Measurements from ENCODE around the gene CFAP107. TPM values are rescaled to one million over a fixed set of nuclear protein-coding genes. Genes with fewer than 3 reads are reported as not detected.

CFAP107 gene
- polyA plus RNA-seq, 1 donor, result 0.99 TPM

DNA sequence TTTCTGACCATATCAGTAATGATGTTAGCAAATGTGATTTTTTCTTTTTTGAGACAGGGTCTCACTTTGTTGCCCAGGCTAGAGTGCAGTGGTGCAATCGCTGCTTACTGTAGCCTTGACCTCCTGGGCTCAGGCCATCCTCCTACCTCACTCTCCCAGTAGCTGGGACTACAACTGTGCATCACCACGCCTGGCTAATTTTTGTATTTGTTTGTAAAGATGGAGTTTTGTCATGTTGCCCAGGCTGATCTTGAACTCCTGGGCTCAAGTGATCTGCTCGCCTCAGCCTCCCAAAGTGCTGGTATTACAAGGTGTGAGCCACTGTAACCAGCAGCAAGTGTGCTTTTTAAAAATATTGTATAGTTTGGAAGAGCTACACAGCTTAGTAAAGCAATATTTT, 4.1 kb upstream of the CFAP107 start:
- no peak for DNase-seq (ENCODE audit: low read depth)

DNA sequence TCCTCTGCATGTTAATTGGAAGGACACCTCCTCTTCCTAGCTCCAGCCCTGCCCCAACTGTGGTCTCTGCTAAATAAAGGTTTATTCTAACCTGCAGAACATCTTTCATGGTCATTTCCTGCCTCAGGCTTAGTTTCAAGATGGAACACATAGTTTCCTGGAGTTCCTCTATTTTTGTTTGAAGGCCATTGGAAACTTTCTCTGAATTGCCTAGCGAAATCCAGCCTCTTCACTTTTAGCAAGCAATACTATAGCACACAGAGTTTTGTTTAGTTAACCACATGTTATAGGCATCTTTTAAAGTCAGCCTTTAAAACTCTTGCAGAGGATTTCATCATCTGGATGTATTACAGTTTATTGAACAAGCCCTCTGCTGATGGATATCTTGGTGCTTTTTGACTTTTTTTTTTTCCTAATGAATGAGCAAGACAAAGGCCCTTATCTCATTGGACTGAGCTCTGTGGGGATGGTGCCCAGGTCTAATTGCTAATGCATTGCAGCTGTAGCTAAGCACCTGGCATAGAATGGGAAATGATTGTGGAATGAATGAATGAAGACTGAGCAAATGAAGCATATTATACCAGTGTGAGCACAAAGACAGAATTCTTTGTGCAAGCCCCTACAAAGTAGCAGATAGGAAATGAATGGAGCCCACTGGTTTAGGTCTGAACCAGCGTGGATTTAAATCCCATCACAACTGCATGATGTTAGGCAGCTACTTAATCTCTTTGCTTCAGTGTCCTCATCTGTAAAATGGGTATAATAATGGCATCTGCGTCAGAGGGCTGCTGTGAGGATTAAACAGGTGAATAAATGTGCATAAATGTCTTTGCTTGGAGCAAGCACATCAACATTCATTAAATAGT, 641 bp upstream of the CFAP107 start:
- DNase-seq (ENCODE audit: low read depth), result no peak

GRCh38 chr1:12748778-12749355, 2.9 kb downstream of the CFAP107 start:
- no peak for DNase-seq (ENCODE audit: low read depth)

DNA sequence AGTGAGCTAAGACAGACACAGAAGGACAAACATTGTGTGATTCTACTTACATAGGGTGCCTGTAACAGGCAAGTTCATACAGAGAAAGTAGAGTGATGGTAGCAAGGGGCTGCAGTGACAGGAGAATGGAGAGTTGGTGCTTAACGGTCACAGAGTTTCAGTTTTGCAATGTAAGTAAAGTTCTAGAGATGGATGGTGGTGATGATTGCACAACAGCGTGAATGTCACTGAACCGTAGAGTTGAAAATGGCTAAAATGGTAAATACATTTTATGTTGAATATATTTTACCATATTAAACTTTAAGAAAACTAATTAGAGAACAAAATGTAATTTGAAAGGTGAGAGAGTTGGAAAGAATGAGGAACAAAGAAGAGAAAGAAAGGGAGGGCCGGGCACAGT, 8.7 kb downstream of the CFAP107 start:
- DNase-seq (ENCODE audit: low read depth), result no peak

DNA sequence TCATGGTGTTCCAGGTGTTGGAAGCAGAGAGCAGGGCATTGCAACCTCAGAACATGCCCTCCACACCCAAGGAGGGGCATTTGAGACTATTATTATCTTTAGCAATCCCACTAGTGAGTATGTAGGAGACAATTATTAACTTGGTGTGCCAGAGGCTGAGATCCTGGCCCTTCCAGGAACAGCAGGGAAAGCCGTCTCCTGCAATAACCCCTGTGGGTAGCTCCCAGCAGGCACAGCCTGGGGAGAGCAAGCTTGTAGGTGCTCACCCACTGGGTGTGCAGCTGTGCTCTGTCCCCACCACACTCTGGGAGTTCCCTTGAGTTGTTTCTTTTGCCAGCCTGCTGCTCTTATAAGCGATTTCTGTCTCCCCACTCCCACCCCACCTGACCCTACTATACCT, 10.3 kb downstream of the CFAP107 start:
- no peak for DNase-seq (ENCODE audit: low read depth)

GRCh38 chr1:12756768-12757413, 10.9 kb downstream of the CFAP107 start:
- no peak for DNase-seq (ENCODE audit: low read depth)

GRCh38 chr1:12757836-12758235, 11.8 kb downstream of the CFAP107 start:
- no peak for DNase-seq (ENCODE audit: low read depth)

DNA sequence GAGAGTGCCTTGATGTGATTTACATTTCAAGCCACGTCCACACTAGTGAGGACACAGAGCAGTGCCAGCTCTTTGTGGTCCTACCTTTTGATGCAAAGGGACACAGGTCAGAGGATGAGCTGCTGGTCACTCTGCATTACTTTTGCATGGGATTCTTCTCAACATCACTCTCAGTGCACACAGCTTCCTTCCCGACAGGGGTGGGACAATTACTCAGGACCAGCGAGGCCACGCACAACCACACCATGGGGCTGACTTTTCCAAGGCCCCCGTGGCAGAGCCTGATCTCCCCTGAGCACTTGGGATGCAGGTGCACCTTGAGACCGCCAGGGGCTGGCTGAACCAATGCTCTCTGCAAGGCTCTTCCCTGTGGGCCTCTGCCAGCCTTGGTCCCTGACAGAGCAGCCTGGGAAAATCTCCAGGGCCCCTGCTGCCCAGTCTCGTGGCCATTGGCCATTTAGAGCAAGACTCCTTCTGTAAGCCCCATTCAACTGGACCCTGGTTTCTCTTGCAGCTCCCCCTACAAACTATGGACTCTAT, 14.3 kb downstream of the CFAP107 start:
- DNase-seq (ENCODE audit: low read depth), result no peak

DNA sequence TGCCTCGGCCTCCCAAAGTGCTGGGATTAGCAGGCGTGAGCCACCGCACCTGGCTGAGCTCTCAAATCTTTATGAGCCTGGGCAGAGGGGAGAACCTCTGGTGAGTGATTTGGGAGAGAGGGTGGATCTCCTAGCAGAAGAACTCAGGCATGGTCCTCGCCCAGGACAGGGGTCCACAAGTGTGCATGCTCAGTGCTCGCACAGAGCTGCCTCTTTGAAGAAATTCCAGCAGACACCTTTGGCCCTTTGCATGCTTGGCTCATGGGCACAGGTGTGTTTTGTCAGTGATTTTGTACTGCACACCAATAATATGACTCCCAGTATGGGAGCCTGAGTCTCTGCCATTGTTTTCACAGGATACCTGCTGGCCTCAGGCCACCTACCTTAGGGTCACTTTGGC, 15.8 kb downstream of the CFAP107 start:
- no peak for DNase-seq (ENCODE audit: low read depth)

- no peak for DNase-seq (ENCODE audit: low read depth)
Observed at GRCh38 chr1:12762766-12763165, 16.8 kb downstream of the CFAP107 start.

GRCh38 chr1:12763479-12763878, 17.5 kb downstream of the CFAP107 start:
- DNase-seq (ENCODE audit: low read depth), result no peak

GRCh38 chr1:12764016-12764415, 18.0 kb downstream of the CFAP107 start:
- no peak for DNase-seq (ENCODE audit: low read depth)

GRCh38 chr1:12769031-12769430, 23.0 kb downstream of the CFAP107 start:
- DNase-seq (ENCODE audit: low read depth), result no peak

- no peak for DNase-seq (ENCODE audit: low read depth)
Observed at GRCh38 chr1:12769976-12770505, 24.0 kb downstream of the CFAP107 start.

- no peak for DNase-seq (ENCODE audit: low read depth)
Observed at GRCh38 chr1:12770620-12771019, 24.6 kb downstream of the CFAP107 start.

DNA sequence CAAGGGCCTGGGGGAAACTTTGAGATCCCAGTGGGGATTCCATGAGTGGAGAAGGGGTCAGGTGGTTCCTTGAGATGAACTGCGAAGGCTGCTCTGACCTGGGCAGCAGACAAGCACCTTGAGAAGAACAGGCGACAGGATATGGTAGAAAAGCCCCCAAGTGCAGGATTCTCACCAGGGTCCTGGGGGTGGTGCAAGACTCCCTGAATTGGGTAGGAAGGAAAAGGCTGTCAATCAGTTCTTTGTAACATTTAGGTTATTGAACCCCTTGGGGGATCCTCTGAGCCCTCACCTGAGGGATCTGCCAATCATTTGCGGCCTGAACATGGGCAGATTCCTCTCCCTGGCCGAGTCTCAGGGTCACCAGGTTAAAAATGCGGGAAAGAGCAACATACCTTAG, 25.2 kb downstream of the CFAP107 start:
- DNase-seq (ENCODE audit: low read depth), result no peak

GRCh38 chr1:12772520-12772919, 26.5 kb downstream of the CFAP107 start:
- DNase-seq (ENCODE audit: low read depth), result no peak

- DNase-seq (ENCODE audit: low read depth), result no peak
Observed at GRCh38 chr1:12773438-12773837, 27.4 kb downstream of the CFAP107 start, which contains the start of gene PRAMEF12. Gene PRAMEF12, plus strand, starts transcription at chr1:12773738. Its CDS starts 1,130 bp downstream, at chr1:12774868.

GRCh38 chr1:12774801-12775345, 28.9 kb downstream of the CFAP107 start:
- no peak for DNase-seq (ENCODE audit: low read depth)

- DNase-seq (ENCODE audit: low read depth), result no peak
Observed at GRCh38 chr1:12775443-12775842, 29.4 kb downstream of the CFAP107 start.

- no peak for DNase-seq (ENCODE audit: low read depth)
Observed at GRCh38 chr1:12776801-12777557, 31.0 kb downstream of the CFAP107 start.

Measured in forelimb muscle (tissue), 1 donor.